AG08396 (cell line): Measurements from ENCODE around the gene ARHGAP29.

Experiments used
- DNase-seq: peaks from one replicate; pipeline ENCODE4 v3.0.0; 2012; ENCODE audit warnings: low spot score, mixed read lengths

The ARHGAP29 gene

DNA sequence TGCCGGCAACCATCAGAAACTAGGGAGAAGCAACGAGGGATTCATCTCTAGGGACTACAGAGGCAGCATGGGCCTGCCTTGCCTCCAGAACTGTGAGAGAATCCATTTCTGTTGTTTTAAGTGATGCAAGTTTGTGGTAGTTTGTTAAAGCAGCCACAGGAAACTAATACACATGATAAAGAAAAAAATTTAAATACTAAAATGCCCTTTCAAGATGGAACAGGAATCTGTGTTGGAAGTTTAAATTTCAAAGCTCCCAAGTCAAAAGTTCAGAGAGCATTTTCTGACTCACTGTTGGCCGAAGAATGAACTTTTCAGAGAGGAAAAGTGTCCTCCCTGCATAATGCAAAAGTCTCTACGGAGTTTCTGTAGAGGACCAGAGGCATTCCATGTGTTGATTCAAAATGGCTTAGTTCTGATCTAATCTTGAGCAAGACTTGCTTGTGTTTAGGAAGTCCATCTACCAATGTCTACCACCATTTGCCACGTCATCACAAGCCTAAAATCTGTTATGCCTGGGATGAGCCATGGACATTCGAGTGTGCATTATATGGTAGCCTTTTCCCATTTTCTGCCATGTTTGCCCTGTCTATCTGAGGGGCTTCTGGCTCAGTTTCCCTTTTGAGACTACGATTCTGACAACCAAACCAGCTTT, 22.4 kb upstream of the ARHGAP29 start:
- no peak for DNase-seq

DNA sequence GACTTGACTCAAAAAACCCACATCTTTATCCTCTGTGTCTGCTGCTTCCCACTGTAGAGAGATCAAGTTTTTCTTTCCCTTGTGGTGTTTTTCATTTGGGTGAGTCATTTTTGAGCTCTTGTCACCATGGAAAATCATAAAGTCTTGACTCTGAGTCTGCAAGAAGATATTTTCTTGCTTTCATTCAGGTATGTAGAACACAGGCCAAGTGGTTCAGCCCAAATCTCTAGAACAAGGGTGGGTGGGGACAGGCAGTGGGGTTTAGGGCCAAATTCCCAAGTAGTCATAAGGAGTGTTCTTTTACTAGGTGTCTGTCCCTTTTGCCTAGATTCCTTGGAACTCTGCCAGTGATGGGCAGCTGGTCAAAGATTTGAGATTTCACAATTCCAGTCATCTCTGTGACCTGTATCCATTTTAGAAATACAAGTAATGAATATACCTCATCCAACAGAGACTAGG, 21.5 kb upstream of the ARHGAP29 start:
- DNase-seq: peak; percentile 79

DNA sequence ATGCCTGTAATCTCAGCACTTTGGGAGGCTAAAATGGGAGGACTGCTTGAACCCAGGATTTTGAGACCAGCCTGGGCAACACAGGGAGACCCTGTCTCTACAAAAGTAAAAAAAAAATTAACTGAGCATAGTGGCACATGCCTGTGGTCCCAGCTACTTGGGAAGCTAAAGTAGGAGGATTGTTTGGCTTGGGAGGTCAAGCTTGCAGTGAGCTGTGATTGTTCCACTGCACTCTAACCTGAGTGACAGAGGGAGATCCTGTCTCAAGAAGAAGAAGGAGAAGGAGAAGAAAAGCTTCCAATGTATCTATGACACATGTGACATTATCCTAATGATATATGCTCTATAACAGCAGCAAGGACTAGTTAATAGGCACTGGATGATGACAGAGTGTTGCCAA, 20.1 kb upstream of the ARHGAP29 start:
- no peak for DNase-seq

DNA sequence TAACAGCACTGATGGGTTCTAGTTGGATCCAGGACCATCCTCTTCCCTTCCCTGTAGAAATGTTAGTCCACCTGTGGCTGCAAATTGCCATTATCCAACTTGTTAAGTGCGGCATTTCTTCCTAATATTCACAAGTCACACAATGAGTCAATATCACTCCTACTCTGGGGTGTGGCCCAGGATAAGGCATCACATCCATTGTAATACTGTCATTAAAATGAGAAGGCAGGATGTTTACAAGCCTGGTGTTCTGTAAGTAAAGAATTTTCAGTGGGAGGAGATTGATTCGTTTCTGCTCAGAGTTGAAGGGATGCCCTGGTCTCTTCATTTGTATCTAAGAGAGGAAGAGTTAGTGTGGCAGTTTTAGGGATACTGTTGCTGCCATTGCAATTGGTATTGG, 18.1 kb upstream of the ARHGAP29 start:
- DNase-seq: no peak

DNA sequence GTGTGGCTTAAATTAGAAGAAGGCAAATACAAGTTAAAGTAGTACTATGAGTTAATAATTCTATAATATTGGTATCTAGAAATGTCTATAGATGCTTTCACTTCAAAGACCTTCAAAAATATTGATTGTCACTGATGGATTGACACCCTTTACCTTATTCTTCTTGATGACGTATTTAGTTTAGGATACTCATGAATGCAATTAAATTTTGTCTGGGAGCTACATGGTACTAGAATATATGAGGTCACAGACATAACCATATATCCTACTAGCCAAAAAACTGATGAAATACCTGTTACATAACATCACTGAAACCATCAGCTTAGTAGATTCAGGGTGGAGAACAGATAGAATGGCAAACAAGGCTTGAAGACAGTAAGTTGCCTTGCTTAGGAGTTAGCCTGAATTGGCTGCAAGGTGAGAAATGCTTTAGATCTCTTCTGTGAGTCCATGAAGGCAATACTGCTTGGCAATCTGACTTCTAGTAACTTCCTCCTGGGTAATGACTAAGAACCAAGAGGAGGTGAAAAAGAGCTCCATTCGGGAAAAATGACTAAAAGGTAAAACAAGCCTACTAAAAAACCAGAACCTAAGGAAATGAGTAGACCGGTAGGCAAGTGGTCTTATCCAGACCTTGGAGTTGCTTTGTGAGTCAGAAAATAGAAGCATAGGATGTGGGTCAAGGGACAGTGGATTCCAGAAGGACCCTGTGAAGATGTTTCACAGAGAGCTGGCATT, 16.9 kb upstream of the ARHGAP29 start:
- no peak for DNase-seq

DNA sequence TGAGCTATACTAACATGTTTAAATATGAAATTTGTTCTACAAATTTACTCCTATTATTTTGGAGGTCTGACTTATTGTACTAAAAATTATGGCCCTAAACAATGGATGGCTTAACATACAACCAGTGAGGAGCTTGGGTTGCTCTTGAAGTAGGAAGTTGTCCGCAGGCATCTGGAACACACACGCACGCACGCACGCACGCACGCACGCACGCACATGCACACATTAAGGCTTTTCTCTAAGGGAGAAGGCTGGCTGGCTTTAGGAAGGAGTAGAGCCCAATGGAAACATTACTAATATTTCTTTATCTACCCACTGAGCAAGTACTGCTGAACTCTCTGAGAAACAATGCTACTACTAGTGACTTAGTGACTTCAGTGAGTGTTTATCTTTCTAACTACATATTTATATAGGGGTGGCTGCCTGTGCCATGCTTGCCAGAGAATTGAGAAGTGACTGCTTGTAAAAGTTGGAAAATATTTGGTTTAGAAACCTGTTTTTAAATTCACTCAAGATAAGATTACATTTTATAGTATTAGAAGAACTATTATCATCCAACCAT, 16.2 kb upstream of the ARHGAP29 start:
- DNase-seq: no peak

DNA sequence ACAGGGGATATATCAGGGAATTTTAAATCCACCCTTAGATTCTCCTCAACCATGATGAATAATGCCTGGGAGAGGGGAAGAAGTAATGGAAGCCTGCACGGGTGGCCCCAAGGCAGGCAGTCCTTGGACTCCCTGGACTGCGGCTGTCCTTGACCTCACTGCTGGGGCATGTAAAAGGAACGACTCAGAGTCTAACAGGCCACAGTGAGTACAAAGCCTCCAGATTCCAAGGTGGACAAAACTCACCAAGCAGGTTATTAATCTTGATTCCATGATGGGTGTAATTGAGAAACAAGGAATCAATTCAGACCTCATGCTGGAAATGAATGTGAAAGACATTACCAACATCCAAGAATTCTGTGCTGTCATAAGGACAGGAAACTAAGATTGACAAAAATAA, 13.0 kb upstream of the ARHGAP29 start:
- DNase-seq: no peak

DNA sequence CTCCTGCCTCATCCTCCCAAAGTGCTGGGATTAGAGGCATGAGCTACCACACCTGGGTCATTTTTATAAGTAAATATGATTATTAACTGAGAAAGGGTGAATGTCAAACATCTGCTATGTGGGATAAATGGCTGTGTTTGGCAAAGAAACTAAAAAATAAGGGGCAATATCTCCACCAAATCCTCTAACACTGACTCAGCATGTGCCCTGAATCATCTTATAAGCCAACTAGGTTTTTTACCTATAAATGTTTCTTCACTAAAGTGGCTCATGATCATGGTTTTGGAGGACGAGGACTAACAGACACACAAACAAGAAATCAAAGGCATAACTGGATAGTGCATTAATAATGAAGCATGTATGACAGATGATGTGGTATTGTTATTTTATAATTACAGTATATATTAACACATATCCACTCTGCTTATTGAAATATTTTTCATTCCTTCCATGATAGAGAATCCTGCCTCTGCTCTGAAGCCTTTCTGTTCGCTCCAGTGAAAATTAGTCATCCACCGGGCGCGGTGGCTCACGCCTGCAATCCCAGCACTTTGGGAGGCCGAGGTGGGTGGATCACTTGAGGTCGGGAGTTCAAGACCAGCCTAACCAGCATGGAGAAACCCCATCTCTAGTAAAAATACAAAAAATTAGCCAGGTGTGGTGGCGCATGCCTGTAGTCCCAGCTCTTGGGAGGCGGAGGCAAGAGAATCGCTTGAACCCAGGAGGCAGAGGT, 11.7 kb upstream of the ARHGAP29 start:
- DNase-seq: peak; percentile 30

DNA sequence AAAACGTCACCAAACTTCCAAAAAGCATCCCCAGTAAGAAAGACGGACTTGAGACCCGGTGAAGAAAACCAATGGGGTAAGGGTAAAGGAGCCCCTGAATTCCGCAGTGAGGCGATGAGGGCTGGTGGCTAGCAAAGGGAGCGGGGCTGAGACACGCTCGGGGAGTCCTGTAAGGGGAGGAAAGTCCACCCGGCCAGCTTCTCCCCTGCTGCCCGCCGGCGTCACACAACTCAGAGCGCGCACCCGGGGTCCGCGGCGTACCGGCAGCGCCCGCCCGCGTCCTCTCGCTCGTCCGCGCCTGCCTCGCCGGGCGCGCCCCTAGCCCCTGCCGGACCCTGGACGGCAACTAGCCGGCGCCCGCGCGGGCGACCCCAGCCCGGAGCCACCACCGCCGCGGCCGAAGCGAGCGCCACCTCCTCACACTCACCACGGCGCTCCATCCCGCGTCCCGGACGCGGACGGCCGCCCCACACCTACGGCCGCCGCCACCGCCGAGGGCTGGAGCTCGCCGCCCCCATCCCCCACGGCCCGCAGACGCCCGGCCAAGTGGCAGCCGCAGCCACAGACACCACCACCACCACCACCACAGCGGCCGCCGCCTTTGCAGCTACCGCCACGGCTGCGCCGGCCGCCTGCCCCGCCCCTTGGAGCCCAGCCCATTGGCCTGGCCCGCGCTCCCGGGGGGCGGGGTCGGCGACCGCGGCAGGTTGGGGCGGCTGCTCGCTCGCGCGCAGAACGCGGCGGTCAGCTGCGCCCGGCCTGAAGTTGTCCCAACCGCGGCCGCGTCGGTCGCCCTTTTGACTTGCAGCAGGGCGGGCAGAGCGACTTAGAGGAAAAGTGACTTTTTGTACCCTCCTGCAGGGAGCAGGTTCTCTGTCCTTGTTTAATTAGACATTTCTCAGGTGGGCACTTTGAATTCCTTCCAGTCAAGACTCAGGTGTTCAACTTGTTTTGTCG, 10.0 kb upstream of the ARHGAP29 start:
- DNase-seq: peak; percentile 86

DNA sequence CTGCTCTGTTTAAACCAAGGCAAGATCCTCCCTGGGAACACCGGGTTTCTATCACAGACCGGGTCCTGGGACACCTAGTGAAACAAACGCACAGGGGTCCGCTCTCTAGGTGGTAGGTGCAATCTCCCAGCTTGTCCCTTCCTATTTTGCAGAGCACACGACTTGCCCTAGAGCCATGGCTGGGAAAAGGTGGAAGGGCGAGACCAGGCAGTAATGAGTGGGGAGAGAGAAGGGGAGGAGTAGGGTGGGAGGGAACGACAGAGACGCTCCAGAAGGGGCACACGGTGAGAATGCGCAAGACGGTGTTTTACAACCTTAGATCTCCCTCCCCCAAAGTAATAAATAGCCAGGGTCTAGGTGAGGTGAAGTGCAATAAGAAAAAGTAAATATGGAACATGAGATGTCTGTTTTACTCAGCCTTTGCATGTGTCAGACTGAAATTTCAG, 9.3 kb upstream of the ARHGAP29 start:
- no peak for DNase-seq

DNA sequence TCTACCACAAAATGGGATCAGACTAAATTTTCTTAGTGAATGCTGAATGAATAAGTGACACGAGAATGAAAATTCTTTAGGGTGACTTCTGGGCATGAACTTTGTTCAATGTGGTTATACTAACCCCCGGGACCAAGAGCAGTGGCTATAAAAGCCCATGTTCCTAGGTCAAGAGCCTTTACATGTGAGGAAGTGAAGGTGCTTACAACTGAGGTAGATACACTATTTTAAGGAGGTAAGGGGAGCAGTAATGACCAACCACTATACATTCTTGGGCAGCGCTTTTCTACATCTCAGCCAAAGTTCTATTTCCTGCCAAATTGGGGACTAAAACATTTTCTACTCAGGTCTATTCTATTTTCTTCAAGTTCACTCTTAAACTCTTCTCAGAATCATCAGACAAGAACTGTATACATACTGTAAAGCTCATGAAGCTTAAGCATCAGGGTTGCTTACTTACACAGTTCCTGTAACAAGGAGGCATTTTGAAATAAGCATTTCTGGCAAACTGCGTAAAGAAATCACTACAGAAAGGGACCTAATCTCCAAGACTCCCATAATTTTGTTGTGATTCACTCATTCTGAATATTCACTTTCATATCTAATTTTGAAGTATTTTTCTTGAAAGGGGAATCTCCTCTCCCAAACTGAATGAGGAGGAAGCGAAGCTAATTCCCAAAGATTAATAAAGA, 8.5 kb upstream of the ARHGAP29 start:
- DNase-seq: no peak

DNA sequence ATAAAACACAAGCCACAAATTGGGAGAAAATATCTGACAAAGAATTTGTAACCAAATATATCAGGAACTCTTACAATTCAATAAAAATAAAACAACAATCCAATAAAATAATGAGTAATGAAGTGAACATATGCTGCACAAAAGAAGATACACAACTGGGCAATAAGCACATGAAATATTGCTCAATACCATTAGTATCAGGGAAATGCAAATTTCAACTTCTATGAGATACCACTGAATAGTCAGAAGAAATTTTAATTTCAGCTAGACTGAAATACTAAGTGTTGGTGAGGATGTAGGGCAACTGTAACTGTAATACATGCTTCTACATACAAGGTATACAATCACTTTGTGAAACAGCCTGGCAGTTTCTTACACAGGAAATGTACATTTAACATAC, 7.4 kb upstream of the ARHGAP29 start:
- no peak for DNase-seq

DNA sequence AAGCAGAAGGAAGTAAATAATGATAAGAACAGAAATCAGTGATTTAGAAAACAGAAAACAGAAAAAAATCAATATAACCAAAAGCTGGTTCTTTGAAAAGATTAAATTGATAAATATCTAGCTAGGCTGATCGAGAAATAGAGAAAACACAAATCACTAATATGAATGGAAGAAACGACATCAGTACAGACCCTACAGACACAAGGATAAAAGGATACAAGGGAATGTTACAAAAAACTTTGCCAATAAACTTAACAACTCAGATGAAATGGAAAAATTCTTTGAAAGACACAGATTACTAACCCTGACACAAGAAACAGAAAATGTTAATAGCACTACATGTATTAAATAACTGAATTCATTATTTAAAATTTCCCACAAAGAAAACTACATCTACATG, 6.3 kb upstream of the ARHGAP29 start:
- DNase-seq: no peak

DNA sequence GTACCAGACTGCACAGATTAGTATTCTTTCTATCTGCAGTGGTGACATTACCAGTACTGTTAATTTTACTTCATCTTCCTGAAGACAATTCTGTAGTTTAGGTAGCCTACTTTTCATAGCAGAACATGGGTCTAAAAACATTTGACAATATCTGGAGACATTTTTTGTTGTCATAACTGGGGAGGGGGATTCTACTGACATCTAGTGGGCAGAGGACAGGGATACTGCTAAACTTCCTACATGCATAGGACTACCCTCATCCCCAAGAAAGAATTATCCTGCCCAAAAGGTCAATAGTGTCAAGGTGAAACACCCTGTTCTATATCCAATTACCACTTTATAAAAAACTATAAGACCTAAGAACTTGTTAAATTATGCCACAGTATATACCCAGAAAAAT, 3.4 kb upstream of the ARHGAP29 start:
- no peak for DNase-seq

DNA sequence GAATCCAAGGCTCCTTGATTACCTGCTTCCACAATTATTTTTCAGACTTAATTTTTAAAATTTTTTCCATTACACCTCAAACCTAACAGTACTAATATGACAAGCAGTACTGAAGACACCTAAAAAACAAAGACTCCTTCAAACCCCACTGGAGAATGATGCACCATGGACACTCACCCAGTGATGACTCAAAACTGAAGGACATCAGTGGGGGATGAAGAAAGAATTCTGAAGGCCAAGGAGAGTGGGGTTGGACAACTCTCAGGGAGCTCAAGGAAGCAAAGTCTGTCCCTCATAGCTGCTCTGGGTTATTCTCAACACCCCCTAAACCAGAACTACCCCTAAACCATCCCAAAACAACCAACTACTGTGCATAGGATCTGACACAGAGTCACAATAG, 2.4 kb upstream of the ARHGAP29 start:
- DNase-seq: no peak

DNA sequence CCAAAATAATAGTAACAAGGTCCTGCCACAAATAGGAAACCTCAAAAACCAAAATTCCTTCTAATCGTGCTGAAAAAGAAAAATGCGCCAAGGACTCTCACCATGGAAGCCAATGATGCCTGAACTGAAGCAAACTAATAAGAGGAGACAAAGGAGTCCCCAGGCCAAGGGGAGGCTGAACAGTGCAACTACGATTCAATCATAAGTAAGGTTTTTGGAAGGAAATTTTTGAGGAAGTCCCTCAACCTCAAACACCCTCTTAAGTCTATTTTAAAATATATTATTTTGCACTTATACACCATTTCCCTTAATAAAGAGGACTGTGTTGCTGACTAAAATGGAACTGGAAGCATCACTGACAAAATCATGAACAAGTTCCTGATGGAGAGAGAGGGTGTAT, 1.7 kb upstream of the ARHGAP29 start:
- DNase-seq: no peak

DNA sequence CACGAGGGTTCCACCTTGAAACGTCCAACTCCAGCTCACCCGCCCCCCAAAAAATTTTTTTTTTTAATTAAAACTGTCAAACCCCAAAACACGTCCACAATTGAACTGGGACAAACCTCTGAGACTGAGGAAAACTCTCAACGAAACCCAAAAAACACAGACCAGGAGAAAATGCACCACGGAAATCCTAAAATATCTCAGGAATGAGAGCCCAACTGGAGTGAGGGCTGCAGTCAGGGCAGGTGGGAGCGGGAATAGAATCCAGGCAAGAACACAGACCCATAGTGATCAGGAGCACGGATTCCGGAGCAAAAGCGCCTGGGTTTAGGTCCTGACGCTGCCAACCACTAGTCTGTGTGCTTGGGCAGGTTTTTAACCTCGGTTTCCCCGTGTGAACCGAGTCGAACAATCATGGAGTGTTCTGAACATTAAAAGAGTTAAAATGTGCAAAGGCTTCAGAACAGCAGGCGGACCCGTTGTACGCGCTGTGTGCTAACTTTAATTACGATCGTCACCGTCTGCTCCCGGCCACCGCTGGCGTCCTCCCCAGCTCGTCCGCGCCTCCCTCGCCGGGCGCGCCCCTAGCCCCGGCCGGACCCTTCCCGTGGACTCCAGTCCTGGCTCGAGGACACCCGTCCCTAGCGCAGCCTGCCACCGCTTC, 624 bp downstream of the ARHGAP29 start:
- DNase-seq: peak; percentile 34

DNA sequence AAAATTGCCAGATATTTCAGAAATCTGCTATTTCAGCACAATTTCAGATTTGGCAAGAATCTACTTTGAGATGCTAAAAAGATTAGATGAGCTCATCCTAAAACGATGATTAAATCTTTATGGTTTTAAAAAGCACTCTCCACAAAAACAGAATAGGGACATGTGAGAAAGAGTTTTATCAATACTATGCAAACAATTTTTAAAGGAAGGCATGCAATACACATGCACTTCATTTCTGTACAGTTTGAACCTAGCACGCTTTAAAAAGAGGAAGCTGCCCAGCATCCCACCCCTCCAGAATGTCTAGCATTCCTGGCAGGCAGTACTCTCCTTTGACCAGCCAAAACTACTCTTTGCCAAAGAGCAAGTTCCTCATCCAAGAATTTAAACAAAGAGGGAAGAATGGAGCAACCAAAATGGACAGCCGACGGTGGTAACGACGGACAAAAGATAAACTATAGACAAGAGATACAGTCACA, 1.3 kb downstream of the ARHGAP29 start:
- DNase-seq: peak; percentile 52

DNA sequence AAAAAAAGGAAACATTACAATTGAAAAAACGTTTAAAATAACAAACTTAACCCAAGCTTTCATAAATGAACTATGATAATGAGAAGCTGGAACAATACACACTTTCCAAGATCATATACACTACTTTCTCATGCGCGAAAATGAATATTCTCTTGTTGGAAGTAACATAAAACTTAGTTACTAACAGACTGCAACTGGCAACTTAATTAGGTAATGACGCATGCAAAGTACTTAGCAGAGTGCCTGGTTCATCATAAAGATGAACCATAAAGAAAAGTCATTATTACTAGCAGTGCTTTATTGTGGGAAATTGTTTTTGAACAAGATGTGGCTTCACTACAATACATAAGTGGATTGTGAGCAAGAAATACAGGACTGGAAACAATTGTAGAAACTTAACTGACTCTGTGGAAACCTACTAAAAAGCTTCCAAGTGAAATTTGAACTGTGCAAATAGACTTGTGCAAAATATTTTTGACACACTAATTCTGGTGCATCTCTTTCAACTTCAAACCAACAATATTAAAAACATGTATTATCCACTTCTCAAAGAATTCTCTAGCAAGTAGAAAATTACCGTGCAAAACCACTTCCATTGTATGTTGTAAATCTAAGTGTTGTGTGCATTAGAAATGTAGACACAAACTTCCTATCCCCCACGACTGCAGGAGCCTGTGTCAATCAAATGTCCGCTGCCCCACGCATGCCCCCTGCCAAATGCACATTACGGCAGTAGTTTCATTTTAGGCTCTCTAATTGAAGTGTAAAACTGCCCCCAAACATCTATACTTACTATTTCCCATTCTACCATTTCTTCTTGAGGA, 2.0 kb downstream of the ARHGAP29 start:
- no peak for DNase-seq
